Measurements from ENCODE around the gene WRAP73. TPM values are rescaled to one million over a fixed set of nuclear protein-coding genes. Genes with fewer than 3 reads are reported as not detected.
A peak's percentile ranks its signal among the peaks of the same experiment; 100 is the strongest.

WRAP73 gene
- total RNA-seq, 1 experiment from 2014 or later, result 51.4 TPM

GRCh38 chr1:3675436-3675835, 25.5 kb upstream of the WRAP73 start:
- POLR2A ChIA-PET, result no interaction called here
- TF ChIP-seq TCF7L2 (IDR thresholded peaks at IDR 0.05; ENCODE audit: borderline replicate concordance, extremely low read depth, insufficient read depth, insufficient read length) (no peak), REST (IDR thresholded peaks at IDR 0.05; ENCODE audit: low read depth) (no peak), ZFX (IDR thresholded peaks at IDR 0.05) (no peak), JUND (IDR thresholded peaks at IDR 0.05) (no peak), EGR1 (IDR thresholded peaks at IDR 0.05; ENCODE audit: low read depth) (no peak), EZH2 (IDR thresholded peaks at IDR 0.05) (no peak), MAX (IDR thresholded peaks at IDR 0.05) (no peak), SP1 (IDR thresholded peaks at IDR 0.05; ENCODE audit: low read depth) (no peak), EZH2phosphoT487 (IDR thresholded peaks at IDR 0.05; ENCODE audit: borderline replicate concordance) (no peak)
- TF ChIP-seq, protein P1, sequence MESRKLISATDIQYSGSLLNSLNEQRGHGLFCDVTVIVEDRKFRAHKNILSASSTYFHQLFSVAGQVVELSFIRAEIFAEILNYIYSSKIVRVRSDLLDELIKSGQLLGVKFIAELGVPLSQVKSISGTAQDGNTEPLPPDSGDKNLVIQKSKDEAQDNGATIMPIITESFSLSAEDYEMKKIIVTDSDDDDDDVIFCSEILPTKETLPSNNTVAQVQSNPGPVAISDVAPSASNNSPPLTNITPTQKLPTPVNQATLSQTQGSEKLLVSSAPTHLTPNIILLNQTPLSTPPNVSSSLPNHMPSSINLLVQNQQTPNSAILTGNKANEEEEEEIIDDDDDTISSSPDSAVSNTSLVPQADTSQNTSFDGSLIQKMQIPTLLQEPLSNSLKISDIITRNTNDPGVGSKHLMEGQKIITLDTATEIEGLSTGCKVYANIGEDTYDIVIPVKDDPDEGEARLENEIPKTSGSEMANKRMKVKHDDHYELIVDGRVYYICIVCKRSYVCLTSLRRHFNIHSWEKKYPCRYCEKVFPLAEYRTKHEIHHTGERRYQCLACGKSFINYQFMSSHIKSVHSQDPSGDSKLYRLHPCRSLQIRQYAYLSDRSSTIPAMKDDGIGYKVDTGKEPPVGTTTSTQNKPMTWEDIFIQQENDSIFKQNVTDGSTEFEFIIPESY (IDR thresholded peaks at IDR 0.05; ENCODE audit: extremely low read depth, insufficient replicate concordance, low read length), result no peak
- TF ChIP-seq, protein P2, sequence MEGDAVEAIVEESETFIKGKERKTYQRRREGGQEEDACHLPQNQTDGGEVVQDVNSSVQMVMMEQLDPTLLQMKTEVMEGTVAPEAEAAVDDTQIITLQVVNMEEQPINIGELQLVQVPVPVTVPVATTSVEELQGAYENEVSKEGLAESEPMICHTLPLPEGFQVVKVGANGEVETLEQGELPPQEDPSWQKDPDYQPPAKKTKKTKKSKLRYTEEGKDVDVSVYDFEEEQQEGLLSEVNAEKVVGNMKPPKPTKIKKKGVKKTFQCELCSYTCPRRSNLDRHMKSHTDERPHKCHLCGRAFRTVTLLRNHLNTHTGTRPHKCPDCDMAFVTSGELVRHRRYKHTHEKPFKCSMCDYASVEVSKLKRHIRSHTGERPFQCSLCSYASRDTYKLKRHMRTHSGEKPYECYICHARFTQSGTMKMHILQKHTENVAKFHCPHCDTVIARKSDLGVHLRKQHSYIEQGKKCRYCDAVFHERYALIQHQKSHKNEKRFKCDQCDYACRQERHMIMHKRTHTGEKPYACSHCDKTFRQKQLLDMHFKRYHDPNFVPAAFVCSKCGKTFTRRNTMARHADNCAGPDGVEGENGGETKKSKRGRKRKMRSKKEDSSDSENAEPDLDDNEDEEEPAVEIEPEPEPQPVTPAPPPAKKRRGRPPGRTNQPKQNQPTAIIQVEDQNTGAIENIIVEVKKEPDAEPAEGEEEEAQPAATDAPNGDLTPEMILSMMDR (IDR thresholded peaks at IDR 0.05 in 2 of 3, conservative IDR thresholded peaks at IDR 0.05 in 1 of 3; ENCODE audit: borderline replicate concordance in 1 of 3, insufficient read depth in 1 of 3, low read depth in 2 of 3, low read length in 2 of 3), result no peak
- RAD21 ChIA-PET (ENCODE audit: low non-redundant PET in 1 of 2, low total read pairs in 2 of 2, uncharacterized antibody in 2 of 2, unreplicated experiment in 2 of 2), result no interaction called here
- H3K4me3 ChIP-seq (replicated peaks in 1 of 2; ENCODE audit: low read depth in 1 of 2, low read length in 2 of 2), result no peak overlapping the region
- H3K79me2 ChIP-seq (ENCODE audit: insufficient read depth, low read length), result peaks cover 39% of the 10 kb centered on the region
- no peak overlapping the region for H3K9ac ChIP-seq (ENCODE audit: low read length)
- no peaks in the 10 kb centered on the region for H3K36me3 ChIP-seq (ENCODE audit: control insufficient read depth in 1 of 2, insufficient read depth in 2 of 2, low read length in 2 of 2)
- H3K27ac ChIP-seq (ENCODE audit: low read depth, low read length), result peak overlapping the region; percentile 19; the same call in 1 of the 2 replicates
- H4K20me1 ChIP-seq (ENCODE audit: insufficient read depth), result no peaks in the 10 kb centered on the region; the same call in 1 of the 2 replicates
- H2AFZ ChIP-seq (ENCODE audit: low read depth, low read length, poor library complexity, severe bottlenecking), result no peak overlapping the region
- H3K9me2 ChIP-seq (ENCODE audit: insufficient read depth), result no peaks in the 10 kb centered on the region
- H3K9me3 ChIP-seq (ENCODE audit: control insufficient read depth in 1 of 2, insufficient read depth in 1 of 2, low read depth in 1 of 2, low read length in 2 of 2), result no peaks in the 10 kb centered on the region
- intact Hi-C loops (cut with micrococcal nuclease), result no loop called here
- H3K4me2 ChIP-seq (ENCODE audit: low read length), result peak overlapping the region; percentile 31; the same call in 1 of the 2 replicates
- BruUV-seq (replicated peaks), result no TSS peak
- H3K27me3 ChIP-seq (ENCODE audit: insufficient read depth, low read length), result no peaks in the 10 kb centered on the region
- CTCF ChIA-PET, result no interaction called here
- peaks cover 23 to 54% of the 10 kb centered on the region in 2 experiments for H3K4me1 ChIP-seq (ENCODE audit: control insufficient read depth in 1 of 2, insufficient read depth in 2 of 2, low read length in 2 of 2)
- DNase-seq (ENCODE audit: low read depth, low spot score) (no peak), ATAC-seq (no peak)
